GM19452 (cell line): ENCODE data around the gene NGF.

Experiments used
- ATAC-seq: cut with Tn5 transposase; IDR thresholded peaks from one replicate; pipeline ENCODE4 v1.9.1; 2021; ENCODE audit not compliant: unreplicated experiment

The NGF gene

DNA sequence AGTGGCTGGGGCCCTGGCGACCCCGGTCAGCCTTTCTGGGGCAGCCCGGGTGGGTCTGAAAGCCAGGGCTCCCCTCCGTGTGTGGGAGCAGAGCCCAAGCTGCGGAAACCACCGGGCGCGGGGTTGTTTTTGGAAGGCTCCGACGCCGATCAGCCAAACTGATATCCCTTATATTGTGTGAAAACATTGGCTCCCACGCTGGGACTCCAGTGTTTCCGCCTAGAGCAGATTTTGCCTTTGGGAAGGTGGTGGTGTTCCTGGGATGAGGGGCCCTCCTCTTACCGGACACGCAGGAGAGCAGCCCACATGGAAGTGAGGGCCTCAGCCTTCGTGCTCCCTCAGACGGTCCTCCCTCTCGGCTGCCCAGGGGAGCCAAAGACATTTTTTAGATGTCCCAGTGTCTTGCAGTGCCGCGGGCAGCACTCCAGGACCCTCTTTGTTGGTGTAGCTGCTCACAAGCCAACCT, 54.3 kb downstream of the NGF start:
- ATAC-seq: no peak

DNA sequence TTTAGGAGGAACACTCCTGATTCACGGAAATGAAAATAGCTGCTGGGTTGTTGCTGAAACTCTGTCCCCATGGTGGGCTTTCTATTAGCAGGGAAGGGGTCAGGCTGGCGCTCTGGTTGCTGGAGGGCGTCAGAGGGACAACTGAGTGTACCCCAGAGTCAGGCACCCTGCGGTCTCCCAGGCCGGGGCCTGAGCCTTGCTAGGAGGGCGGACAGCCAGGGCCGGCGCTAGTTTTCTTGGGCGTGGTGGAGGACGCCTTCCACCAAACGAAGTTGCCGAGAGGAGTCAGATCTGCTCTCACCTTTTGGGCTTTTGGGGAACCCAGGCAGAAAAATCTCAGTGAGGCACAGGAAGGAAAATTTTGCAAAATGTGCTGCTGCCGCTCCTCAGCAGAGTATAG, 54.8 kb downstream of the NGF start:
- ATAC-seq: no peak

- no peak for ATAC-seq
Measured at GRCh38 chr1:115282807-115283208, 55.2 kb downstream of the NGF start.

DNA sequence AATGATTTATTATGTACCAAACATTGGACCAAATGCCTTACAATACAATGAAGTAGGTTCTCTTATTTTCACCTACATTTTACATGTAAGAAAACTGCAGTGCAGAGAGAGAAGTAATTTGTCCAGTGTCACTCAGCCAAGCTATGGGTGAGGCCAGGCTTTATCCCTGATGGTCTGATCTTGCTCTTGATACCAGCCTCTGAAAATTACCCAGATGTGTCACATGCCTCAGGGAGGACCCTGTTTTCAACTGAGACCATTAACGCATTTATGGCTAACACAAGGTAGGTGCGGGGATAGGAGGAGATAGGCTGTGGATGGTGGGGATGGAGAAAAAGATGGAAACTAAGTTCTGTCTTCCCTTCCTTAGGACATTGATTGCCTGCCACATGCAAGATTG, 56.9 kb downstream of the NGF start:
- ATAC-seq: no peak

- ATAC-seq: no peak
Measured at GRCh38 chr1:115280064-115280463, 58.0 kb downstream of the NGF start.

- ATAC-seq: no peak
Measured at GRCh38 chr1:115278211-115278610, 59.8 kb downstream of the NGF start.

DNA sequence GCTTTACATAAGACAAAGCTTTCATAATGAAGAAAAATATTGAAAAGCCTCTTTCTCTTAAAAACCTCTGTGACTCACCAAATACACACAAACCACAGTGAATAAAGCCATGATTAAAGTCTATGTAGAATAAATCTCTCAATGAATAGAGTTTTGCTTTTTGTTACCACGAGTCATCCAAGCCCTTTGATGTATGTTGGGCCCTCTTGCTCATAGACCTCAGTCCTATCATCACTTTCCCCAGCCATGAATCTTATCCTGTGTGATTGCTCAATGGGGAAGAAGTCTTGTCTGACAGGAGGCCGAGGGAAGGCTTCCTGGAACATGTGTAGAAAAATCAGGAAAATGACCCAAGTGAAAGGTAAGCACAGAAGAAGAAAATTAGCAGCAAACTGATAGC, 60.8 kb downstream of the NGF start:
- ATAC-seq: no peak

- ATAC-seq: no peak
Measured at GRCh38 chr1:115275216-115275615, 62.8 kb downstream of the NGF start.

GRCh38 chr1:115274467-115274866, 63.6 kb downstream of the NGF start:
- ATAC-seq: no peak

DNA sequence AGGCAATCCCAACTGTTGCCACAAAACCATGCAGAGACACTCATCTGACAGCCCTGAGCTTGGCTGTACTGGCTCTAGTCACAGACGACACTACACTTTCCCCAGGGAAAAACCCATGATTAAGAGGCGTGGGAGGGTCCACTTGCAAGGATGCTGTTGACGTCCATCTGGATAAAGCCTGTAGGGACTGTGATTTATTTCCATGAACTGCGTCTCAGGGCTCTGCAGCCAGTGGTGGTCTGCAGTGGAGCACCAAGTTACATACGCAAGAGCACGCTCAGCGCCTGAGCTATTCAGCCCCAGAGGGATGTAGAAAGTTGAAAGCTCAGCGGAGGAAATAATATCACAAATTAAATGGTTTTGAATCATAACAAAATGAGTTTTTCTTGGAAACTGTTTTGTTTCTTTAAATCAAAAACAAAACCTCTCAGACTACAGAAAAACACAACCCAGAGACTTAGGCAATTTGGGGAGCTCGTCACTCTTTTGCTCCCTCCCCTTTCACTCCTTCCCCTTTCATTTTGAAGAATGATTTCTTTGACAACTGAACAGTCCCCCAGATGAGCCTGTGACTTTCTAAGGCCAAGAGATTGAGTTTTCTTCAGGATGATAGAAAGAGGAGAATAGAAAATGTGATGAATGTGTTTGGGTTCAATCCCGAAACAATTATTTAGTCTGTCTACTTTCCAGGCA, 71.2 kb downstream of the NGF start:
- ATAC-seq: no peak

DNA sequence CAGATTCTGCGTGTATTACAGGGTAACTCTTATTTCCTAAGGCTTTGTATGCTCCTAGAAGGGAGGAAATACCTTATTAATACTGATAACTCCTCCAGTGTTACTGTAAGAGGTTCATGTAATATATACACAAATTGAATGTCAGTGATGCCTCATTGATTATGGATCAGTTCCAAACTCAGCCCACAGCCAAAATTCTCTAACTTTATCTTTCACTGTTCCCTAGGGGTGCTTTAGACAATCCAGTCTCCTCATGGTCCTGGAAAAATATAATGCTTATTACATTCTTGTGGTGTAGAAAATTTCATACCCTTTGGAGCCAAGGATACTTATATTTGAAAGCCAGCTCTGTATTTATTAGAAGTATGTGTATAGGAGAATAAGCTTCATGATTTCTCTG, 73.0 kb downstream of the NGF start:
- ATAC-seq: no peak

- no peak for ATAC-seq
Measured at GRCh38 chr1:115262886-115263285, 75.2 kb downstream of the NGF start.

DNA sequence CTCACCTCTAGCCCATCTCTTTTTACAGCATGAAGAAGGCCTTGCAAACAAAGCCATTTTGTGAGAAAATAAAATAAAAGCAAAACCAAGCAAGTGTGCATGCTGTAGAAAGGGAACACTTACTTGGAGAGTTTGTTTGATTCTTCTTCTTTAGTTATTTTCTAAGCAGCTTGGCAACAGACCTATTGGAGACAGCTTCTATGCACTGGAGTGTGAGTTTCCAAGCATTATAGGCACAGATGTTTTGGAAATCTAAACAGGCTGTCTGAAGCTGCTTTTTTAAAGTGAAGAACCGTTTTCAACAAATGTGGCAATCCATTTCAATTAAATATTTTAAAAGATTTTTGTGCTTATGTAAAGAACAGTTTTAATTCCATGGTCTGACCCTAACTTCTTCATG, 76.6 kb downstream of the NGF start:
- ATAC-seq: no peak

- ATAC-seq: no peak
Measured at GRCh38 chr1:115258302-115258866, 79.7 kb downstream of the NGF start.

GRCh38 chr1:115257591-115257990, 80.5 kb downstream of the NGF start:
- ATAC-seq: no peak

GRCh38 chr1:115255154-115255553, 82.9 kb downstream of the NGF start:
- ATAC-seq: no peak

GRCh38 chr1:115252585-115252984, 85.5 kb downstream of the NGF start:
- no peak for ATAC-seq

DNA sequence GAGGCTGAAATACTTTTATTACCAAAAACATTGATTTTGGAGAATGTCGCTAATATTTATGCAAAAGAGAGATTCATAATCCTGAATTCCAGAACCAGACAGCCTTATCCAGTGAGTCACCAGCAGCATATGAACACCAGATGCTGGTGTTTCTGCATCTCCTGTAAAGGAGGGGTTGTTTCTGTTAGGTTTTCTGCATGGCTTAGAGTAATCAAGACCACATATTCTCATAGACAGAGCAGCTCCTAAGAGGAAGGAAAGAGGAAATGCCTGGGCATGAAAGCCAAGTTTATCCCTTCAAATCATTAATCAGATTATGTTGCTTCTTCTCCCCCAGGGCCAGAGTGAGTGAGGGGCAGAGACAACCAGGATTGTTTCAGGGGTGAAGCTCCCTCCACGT, 86.2 kb downstream of the NGF start:
- no peak for ATAC-seq

DNA sequence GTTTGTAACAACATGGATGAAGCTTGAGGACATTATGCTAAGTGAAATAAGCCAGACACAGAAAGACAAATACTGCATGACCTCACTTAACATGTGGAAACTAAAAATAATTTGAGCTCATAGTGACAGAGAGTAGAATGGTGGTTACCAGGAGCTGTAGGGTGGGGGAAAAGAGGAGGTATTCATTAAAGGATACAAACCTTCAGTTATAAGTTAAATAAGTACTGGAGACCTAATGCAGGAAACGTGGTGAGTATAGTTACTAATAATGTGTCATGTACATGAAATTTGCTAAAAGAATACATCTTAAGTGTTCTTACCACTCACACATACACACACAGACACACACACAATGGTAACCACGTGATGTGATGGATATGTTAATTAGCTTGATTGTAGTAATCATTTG, 86.7 kb downstream of the NGF start:
- no peak for ATAC-seq

DNA sequence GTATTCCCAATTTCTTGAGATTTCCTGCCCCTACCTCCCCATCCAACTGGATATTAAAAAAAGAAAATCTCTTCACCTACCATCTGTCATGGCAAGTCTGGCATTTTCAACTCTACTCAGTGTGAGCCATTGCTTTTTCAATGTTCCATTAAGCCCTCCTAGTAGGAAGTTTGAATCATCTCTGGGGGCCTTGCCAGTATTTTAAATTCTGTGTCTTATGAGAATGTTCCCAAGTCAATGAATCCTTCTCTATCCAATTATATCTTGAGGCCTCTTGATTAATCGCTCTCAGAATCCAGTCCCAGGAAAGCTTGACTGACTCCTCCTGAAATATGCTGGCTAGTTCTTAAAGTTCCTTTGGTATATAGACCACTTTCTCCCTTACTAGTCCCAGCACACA, 91.5 kb downstream of the NGF start:
- ATAC-seq: no peak

- no peak for ATAC-seq
Measured at GRCh38 chr1:115245227-115245626, 92.8 kb downstream of the NGF start.

DNA sequence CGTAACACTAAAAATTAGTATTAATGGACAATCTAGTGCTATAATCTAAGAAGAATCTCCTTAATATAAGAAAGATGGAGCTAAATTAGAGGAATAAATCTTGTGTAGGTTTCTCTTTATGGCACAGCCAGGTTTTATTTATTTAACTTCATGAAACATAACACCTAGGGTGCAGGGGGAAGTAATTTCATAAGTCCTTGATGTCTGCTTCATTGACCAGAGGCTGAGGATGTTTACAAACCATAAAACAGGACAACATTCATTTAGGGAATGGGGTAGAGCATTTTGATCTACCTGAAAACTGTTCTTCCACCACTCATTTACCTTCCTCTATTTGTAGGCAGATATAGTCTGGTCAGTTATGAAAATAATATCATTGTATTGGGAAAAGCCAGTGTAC, 95.5 kb downstream of the NGF start:
- ATAC-seq: no peak

DNA sequence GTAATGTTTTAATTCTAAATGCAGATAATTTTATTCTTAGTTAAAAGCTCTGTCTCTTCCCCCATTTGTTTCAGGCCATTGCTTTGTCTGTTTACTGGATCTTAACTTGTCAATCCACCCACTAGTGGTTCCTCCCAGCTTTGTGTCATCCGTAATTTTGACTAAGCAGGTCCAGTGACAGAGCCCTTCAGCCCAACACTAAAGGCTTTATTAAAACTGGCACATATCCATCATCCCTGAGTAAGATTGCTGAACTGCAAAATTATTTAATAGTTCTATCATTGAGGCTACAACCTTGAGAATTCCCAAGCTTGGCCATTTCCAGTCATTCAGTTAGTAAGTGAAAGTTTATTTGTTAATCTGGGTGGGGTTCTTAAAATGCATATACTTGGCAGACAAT, 96.7 kb downstream of the NGF start:
- ATAC-seq: no peak
